Calu3 (cell line): ENCODE data around the gene ZNF141. TPM values are rescaled to one million over a fixed set of nuclear protein-coding genes. Genes with fewer than 3 reads are reported as not detected.

Experiments
- BruUV-seq: library from RNA; stranded (reverse); fragments of 400-500 nt; replicated peaks from 2 replicates; lab custom pipeline; 2021; lab: Mats Ljungman, UMichigan
- CTCF ChIA-PET: fragments of 300-600 bp; sonication (Branson Sonifier 250); formaldehyde crosslinking; loops from one replicate; lab custom pipeline; 2022; ENCODE audit warnings: antibody characterized with exemption; lab: Charles Lee
- DNase-seq: peaks from one replicate; pipeline ENCODE4 v3.0.0; 2022
- H3K27ac Mint-ChIP-seq: one replicate; pipeline ENCODE4 v1.8.0; 2022; ENCODE audit warnings: mixed read lengths; ENCODE audit not compliant: unreplicated experiment
- H3K27me3 Mint-ChIP-seq: one replicate; pipeline ENCODE4 v1.8.0; 2022; ENCODE audit warnings: mixed read lengths; ENCODE audit not compliant: unreplicated experiment
- H3K36me3 Mint-ChIP-seq: one replicate; pipeline ENCODE4 v1.8.0; 2022; ENCODE audit warnings: mild to moderate bottlenecking, moderate library complexity, mixed read lengths; ENCODE audit not compliant: insufficient read depth, unreplicated experiment
- H3K4me1 Mint-ChIP-seq: one replicate; pipeline ENCODE4 v1.8.0; 2022; ENCODE audit warnings: mild to moderate bottlenecking, low read depth, mixed read lengths; ENCODE audit not compliant: unreplicated experiment
- H3K4me3 Mint-ChIP-seq: one replicate; pipeline ENCODE4 v1.8.0; 2022; ENCODE audit warnings: mild to moderate bottlenecking, low read depth, moderate library complexity, mixed read lengths; ENCODE audit not compliant: unreplicated experiment
- H3K9me3 Mint-ChIP-seq: one replicate; pipeline ENCODE4 v1.8.0; 2022; ENCODE audit warnings: low read depth, mixed read lengths; ENCODE audit not compliant: unreplicated experiment
- intact Hi-C: fragments of 100-400 bp; cut with micrococcal nuclease; formaldehyde crosslinking; loops from one replicate; pipeline ENCODE4 v1.10.0; 2022; ENCODE audit not compliant: unreplicated experiment
- total RNA-seq: library from RNA; stranded (reverse); gene quantifications from 2 replicates; pipeline ENCODE4 v1.2.3, GENCODE V29; 2022
- TF ChIP-seq, protein P1 (sequence below): fragments of 200-600 bp; IDR thresholded peaks from one replicate; pipeline ENCODE4 v1.8.0; 2022; ENCODE audit warnings: antibody characterized with exemption; ENCODE audit not compliant: unreplicated experiment

The ZNF141 gene
- total RNA-seq, 1 experiment from 2014 or later: 18.1 TPM

- CTCF ChIA-PET: no interaction called here
- Mint-ChIP-seq H3K27me3 (no peaks in the 10 kb centered on the region), H3K27ac (no peak overlapping the region), H3K4me1 (no peaks in the 10 kb centered on the region), H3K36me3 (peaks cover 16% of the 10 kb centered on the region), H3K9me3 (peaks cover 3% of the 10 kb centered on the region), H3K4me3 (no peak overlapping the region)
- intact Hi-C loops: no loop called here
- no TSS peak for BruUV-seq
- TF ChIP-seq, protein P1, sequence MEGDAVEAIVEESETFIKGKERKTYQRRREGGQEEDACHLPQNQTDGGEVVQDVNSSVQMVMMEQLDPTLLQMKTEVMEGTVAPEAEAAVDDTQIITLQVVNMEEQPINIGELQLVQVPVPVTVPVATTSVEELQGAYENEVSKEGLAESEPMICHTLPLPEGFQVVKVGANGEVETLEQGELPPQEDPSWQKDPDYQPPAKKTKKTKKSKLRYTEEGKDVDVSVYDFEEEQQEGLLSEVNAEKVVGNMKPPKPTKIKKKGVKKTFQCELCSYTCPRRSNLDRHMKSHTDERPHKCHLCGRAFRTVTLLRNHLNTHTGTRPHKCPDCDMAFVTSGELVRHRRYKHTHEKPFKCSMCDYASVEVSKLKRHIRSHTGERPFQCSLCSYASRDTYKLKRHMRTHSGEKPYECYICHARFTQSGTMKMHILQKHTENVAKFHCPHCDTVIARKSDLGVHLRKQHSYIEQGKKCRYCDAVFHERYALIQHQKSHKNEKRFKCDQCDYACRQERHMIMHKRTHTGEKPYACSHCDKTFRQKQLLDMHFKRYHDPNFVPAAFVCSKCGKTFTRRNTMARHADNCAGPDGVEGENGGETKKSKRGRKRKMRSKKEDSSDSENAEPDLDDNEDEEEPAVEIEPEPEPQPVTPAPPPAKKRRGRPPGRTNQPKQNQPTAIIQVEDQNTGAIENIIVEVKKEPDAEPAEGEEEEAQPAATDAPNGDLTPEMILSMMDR: no peak
- no peak for DNase-seq
Measured at GRCh38 chr4:374298-375160, 36.9 kb downstream of the ZNF141 start.

GRCh38 chr4:384311-385010 is 46.8 kb downstream of the ZNF141 start:
- Mint-ChIP-seq H3K9me3 (peaks cover 13% of the 10 kb centered on the region), H3K4me3 (no peak overlapping the region), H3K27ac (no peak overlapping the region), H3K27me3 (no peaks in the 10 kb centered on the region), H3K4me1 (no peaks in the 10 kb centered on the region), H3K36me3 (peaks cover 14% of the 10 kb centered on the region)
- CTCF ChIA-PET: no interaction called here
- no TSS peak for BruUV-seq
- no peak for DNase-seq
- intact Hi-C loops: no loop called here
- TF ChIP-seq, protein P1: no peak

DNA sequence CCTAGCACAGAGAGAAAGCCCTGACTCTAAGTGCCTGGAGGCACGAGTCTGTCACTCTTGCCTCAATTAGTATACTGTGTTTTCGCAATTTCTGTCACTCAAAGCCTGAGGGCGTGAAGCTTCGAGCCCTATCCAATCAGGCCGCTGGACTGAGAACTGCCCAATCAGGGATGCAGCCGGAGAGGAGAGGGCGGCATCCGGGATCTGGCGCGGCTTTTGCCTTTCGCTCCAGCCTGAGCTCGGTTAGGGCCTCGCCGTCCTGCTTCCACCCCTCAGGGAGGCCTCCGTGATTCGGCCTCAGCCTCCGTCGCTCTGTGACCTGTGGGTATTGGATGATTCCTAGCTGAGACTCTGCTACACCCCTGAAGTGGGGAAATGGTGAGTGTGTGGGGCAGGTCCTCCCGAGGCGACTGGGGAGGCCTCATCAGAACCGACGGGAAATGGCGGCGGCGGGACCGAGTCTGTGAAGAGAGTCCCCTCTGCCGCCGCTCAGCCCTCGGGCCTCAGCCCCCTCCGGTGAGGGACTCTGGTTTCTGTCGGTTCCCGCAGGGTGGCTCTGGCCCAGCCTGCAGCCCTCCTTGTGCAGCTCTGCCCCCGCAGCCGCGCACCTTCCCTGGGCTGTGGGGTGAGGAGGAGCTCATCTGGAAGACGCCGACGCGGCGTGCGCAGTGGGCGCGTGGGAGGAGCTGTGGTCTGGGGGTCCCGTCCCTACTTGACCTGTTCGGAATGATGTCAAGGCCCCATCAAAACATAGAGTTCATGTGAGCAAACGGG is 48.5 kb downstream of the ZNF141 start:
- peaks cover 13% of the 10 kb centered on the region for H3K9me3 Mint-ChIP-seq
- intact Hi-C loops: no loop called here
- no peak overlapping the region for H3K4me3 Mint-ChIP-seq
- no peaks in the 10 kb centered on the region for H3K27me3 Mint-ChIP-seq
- H3K36me3 Mint-ChIP-seq: peaks cover 14% of the 10 kb centered on the region
- H3K27ac Mint-ChIP-seq: no peak overlapping the region
- H3K4me1 Mint-ChIP-seq: no peaks in the 10 kb centered on the region
- DNase-seq: no peak
- TF ChIP-seq, protein P1: no peak
- CTCF ChIA-PET: no interaction called here
- no TSS peak for BruUV-seq

- H3K4me3 Mint-ChIP-seq: no peak overlapping the region
- BruUV-seq: no TSS peak
- no peaks in the 10 kb centered on the region for H3K4me1 Mint-ChIP-seq
- peaks cover 14% of the 10 kb centered on the region for H3K36me3 Mint-ChIP-seq
- peaks cover 13% of the 10 kb centered on the region for H3K9me3 Mint-ChIP-seq
- TF ChIP-seq, protein P1: no peak
- CTCF ChIA-PET: no interaction called here
- intact Hi-C loops: no loop called here
- H3K27ac Mint-ChIP-seq: no peak overlapping the region
- no peak for DNase-seq
- no peaks in the 10 kb centered on the region for H3K27me3 Mint-ChIP-seq
Measured at GRCh38 chr4:386708-387105, 49.1 kb downstream of the ZNF141 start.
